ENCODE measurements around the gene KLHL29. TPM values are rescaled to one million over a fixed set of nuclear protein-coding genes. Genes with fewer than 3 reads are reported as not detected.
A peak's percentile ranks its signal among the peaks of the same experiment; 100 is the strongest.

The KLHL29 gene
- total RNA-seq, 1 donor from 2014 or later, result 12.9 TPM

- DNase-seq, result peak; percentile 14
- ATAC-seq, result no peak
- Histone ChIP-seq H3K4me1 (no peaks in the 10 kb centered on the region), H3K9me3 (no peaks in the 10 kb centered on the region), H3K4me3 (no peak overlapping the region), H3K27ac (no peak overlapping the region), H3K27me3 (ENCODE audit: low read depth) (no peaks in the 10 kb centered on the region), H3K36me3 (no peaks in the 10 kb centered on the region)
- intact Hi-C loops (cut with DNase I), result no loop called here
- TF ChIP-seq CTCF (IDR thresholded peaks at IDR 0.05), result no peak
Observed at GRCh38 chr2:23600346-23600745, 215.4 kb downstream of the KLHL29 start.

- DNase-seq, result peak; percentile 16
- Histone ChIP-seq H3K9me3 (no peaks in the 10 kb centered on the region), H3K27ac (no peak overlapping the region), H3K4me1 (no peaks in the 10 kb centered on the region), H3K4me3 (no peak overlapping the region), H3K36me3 (no peaks in the 10 kb centered on the region), H3K27me3 (ENCODE audit: low read depth) (no peaks in the 10 kb centered on the region)
- no peak for ATAC-seq
- no peak for TF ChIP-seq CTCF (IDR thresholded peaks at IDR 0.05)
- intact Hi-C loops (cut with DNase I), result no loop called here
Observed at GRCh38 chr2:23601301-23601965, 216.5 kb downstream of the KLHL29 start.

GRCh38 chr2:23602116-23602515 lies 217.1 kb downstream of the KLHL29 start:
- no peaks in the 10 kb centered on the region for H3K27me3 ChIP-seq (ENCODE audit: low read depth)
- H3K4me3 ChIP-seq, result no peak overlapping the region
- no peaks in the 10 kb centered on the region for H3K9me3 ChIP-seq
- peak in 1 of 2 donors; percentile 24 for ATAC-seq
- TF ChIP-seq CTCF (IDR thresholded peaks at IDR 0.05), result no peak
- H3K36me3 ChIP-seq, result no peaks in the 10 kb centered on the region
- intact Hi-C loops (cut with DNase I), result no loop called here
- no peaks in the 10 kb centered on the region for H3K4me1 ChIP-seq
- no peak overlapping the region for H3K27ac ChIP-seq
- DNase-seq, result no peak

GRCh38 chr2:23603156-23603555 lies 218.2 kb downstream of the KLHL29 start:
- no peaks in the 10 kb centered on the region for H3K27me3 ChIP-seq (ENCODE audit: low read depth)
- no peaks in the 10 kb centered on the region for H3K9me3 ChIP-seq
- H3K27ac ChIP-seq, result no peak overlapping the region
- no peaks in the 10 kb centered on the region for H3K36me3 ChIP-seq
- peak; percentile 34 for DNase-seq
- ATAC-seq, result no peak
- intact Hi-C loops (cut with DNase I), result no loop called here
- no peaks in the 10 kb centered on the region for H3K4me1 ChIP-seq
- no peak overlapping the region for H3K4me3 ChIP-seq
- TF ChIP-seq CTCF (IDR thresholded peaks at IDR 0.05), result no peak

- H3K9me3 ChIP-seq, result no peaks in the 10 kb centered on the region
- no peaks in the 10 kb centered on the region for H3K4me1 ChIP-seq
- H3K27me3 ChIP-seq (ENCODE audit: low read depth), result no peaks in the 10 kb centered on the region
- TF ChIP-seq CTCF (IDR thresholded peaks at IDR 0.05), result no peak
- intact Hi-C loops (cut with DNase I), result no loop called here
- no peak overlapping the region for H3K4me3 ChIP-seq
- no peaks in the 10 kb centered on the region for H3K36me3 ChIP-seq
- ATAC-seq (no peak), DNase-seq (peak; percentile 30)
- no peak overlapping the region for H3K27ac ChIP-seq
Observed at GRCh38 chr2:23603581-23603980, 218.6 kb downstream of the KLHL29 start.
